Progenitor cell of endocrine pancreas (in vitro differentiated cells): ENCODE data around the gene NR6A1. TPM values are rescaled to one million over a fixed set of nuclear protein-coding genes. Genes with fewer than 3 reads are reported as not detected.

Source experiments
- DNase-seq: peaks from one replicate; pipeline ENCODE4 v3.0.0; 2021; ENCODE audit warnings: low spot score; ENCODE audit not compliant: unreplicated experiment
- H3K27ac Mint-ChIP-seq: 2 replicates; pipeline ENCODE4 v1.8.0; 2021; ENCODE audit warnings: mild to moderate bottlenecking, moderate library complexity, mixed read lengths
- H3K27me3 Mint-ChIP-seq: 2 replicates; pipeline ENCODE4 v1.8.0; 2021; ENCODE audit warnings: mixed read lengths
- H3K36me3 Mint-ChIP-seq: 2 replicates; pipeline ENCODE4 v1.8.0; 2022; ENCODE audit warnings: mixed read lengths; ENCODE audit not compliant: insufficient read depth
- H3K4me1 Mint-ChIP-seq: 2 replicates; pipeline ENCODE4 v1.8.0; 2021; ENCODE audit warnings: low read depth, mixed read lengths
- H3K4me3 Mint-ChIP-seq: 2 replicates; pipeline ENCODE4 v1.8.0; 2021; ENCODE audit warnings: low read depth, mild to moderate bottlenecking, moderate library complexity, mixed read lengths
- H3K9me3 Mint-ChIP-seq: 2 replicates; pipeline ENCODE4 v1.8.0; 2021; ENCODE audit warnings: low read depth, mixed read lengths
- total RNA-seq: library from RNA; stranded (reverse); gene quantifications from 2 replicates; pipeline ENCODE4 v1.2.1, GENCODE V29; 2021
- TF ChIP-seq, protein P1 (sequence below): fragments of 200-600 bp; sonication (generic); IDR thresholded peaks from one replicate; pipeline ENCODE4 v1.5.0; 2021; ENCODE audit warnings: antibody characterized with exemption, mild to moderate bottlenecking; ENCODE audit not compliant: unreplicated experiment

Gene NR6A1
- total RNA-seq, 1 donor from 2014 or later, result 86.4 TPM

DNA sequence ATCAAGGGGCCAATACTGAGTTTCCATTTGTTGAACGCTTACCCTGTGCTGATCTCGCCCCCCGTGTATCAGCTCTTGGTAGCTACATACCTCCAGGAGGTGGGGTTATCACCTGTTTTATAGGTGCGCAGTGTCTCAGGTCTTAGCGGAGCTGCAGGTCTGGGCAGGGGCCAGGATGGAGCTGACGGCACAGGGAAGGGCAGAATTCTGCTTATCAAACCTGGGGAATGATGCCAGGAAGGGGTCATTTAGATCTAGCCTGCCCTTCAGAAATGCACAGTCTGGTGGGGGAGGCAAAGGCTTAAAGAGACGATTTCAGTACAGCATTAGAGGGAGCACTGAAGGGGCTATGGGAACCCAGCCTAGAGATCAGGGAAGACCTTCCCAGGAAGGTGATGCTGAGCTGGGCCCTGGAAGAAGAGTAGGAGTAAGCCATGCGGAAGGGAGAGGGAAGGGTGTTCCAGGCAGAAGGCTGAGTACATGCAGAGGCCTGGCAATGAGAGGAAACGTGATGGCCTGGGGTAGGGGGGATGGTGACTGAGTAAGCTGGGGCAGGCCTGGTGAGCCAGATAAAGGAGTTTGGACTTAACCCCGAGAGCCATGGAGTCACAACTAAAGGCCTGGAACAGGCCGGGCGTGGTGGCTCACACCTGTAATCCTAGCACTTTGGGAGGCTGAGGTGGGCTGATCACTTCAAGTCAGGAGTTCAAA is 37.3 kb upstream of the NR6A1 start:
- Mint-ChIP-seq H3K4me1 (peaks cover 13% of the 10 kb centered on the region), H3K9me3 (no peaks in the 10 kb centered on the region), H3K4me3 (no peak overlapping the region), H3K36me3 (peaks cover 1% of the 10 kb centered on the region), H3K27me3 (no peaks in the 10 kb centered on the region), H3K27ac (peak overlapping the region; percentile 91)
- TF ChIP-seq, protein P1, sequence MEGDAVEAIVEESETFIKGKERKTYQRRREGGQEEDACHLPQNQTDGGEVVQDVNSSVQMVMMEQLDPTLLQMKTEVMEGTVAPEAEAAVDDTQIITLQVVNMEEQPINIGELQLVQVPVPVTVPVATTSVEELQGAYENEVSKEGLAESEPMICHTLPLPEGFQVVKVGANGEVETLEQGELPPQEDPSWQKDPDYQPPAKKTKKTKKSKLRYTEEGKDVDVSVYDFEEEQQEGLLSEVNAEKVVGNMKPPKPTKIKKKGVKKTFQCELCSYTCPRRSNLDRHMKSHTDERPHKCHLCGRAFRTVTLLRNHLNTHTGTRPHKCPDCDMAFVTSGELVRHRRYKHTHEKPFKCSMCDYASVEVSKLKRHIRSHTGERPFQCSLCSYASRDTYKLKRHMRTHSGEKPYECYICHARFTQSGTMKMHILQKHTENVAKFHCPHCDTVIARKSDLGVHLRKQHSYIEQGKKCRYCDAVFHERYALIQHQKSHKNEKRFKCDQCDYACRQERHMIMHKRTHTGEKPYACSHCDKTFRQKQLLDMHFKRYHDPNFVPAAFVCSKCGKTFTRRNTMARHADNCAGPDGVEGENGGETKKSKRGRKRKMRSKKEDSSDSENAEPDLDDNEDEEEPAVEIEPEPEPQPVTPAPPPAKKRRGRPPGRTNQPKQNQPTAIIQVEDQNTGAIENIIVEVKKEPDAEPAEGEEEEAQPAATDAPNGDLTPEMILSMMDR, result no peak
- no peak for DNase-seq

DNA sequence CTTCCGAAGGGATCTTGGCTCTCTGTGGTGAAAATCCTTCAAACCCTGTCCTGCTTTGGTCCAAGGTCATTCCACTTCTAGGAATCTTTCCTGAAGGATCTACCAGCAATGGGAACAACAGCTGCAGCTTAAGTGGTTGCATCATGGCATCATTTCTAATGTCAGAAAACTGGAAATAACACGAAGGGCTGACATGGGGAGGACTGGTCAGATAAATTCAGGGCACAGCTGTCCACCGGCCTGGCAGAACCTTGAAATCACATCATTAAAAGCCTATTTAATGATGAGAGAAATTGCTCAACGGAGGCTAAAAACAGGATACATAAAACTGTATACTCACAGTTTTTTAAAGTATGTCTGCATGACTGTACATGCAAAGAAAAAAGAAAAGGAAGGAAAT is 34.1 kb upstream of the NR6A1 start:
- TF ChIP-seq, protein P1, result no peak
- Mint-ChIP-seq H3K4me1 (peaks cover 4% of the 10 kb centered on the region), H3K9me3 (no peaks in the 10 kb centered on the region), H3K27ac (no peak overlapping the region), H3K36me3 (peaks cover 1% of the 10 kb centered on the region), H3K27me3 (no peaks in the 10 kb centered on the region), H3K4me3 (no peak overlapping the region)
- no peak for DNase-seq

DNA sequence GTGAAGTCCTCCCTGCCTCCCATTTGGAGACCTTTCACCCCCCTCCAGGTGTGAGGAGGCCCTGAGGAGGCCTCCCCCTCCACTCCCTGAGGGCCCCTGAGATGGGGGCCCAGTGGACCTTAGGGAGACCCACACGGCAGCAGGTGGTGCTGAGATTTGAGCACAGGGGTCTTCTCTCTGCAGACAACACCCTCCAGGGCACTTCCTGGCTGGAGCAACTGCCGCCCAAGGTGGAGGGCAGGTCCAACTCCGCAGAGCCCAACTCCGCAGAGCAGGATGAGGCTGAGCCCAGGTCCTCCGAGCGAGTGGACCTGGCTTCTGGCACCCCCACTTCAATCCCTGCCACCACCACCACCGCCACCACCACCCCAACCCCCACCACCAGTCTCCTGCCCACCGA is 32.8 kb upstream of the NR6A1 start:
- TF ChIP-seq, protein P1, result no peak
- no peaks in the 10 kb centered on the region for H3K27me3 Mint-ChIP-seq
- DNase-seq, result no peak
- no peaks in the 10 kb centered on the region for H3K9me3 Mint-ChIP-seq
- no peak overlapping the region for H3K4me3 Mint-ChIP-seq
- H3K27ac Mint-ChIP-seq, result no peak overlapping the region
- H3K4me1 Mint-ChIP-seq, result peaks cover 4% of the 10 kb centered on the region
- H3K36me3 Mint-ChIP-seq, result peaks cover 1% of the 10 kb centered on the region

DNA sequence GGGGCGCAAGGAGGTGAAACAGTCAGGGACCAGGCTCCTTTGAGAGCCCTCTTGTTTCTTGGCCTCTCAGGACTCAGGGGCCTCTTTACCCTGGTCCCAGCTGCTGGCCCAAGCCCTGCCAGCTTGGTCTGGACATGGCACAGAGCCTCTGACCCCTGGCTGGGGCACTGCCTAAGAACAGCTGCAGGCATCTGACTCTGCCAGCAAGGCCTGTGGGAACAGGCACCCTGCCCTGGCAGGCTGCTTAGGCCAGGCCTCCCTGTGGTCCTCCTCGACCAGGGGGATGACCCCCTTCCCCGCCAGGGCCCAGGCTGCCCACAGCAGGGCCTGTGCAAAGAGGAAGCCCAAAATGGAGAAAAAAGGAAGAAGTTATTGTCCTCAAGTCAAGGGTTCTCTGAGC is 31.3 kb upstream of the NR6A1 start:
- DNase-seq, result no peak
- TF ChIP-seq, protein P1, result no peak
- Mint-ChIP-seq H3K9me3 (no peaks in the 10 kb centered on the region), H3K4me3 (no peak overlapping the region), H3K27ac (no peak overlapping the region), H3K27me3 (no peaks in the 10 kb centered on the region), H3K36me3 (no peaks in the 10 kb centered on the region), H3K4me1 (no peaks in the 10 kb centered on the region)

DNA sequence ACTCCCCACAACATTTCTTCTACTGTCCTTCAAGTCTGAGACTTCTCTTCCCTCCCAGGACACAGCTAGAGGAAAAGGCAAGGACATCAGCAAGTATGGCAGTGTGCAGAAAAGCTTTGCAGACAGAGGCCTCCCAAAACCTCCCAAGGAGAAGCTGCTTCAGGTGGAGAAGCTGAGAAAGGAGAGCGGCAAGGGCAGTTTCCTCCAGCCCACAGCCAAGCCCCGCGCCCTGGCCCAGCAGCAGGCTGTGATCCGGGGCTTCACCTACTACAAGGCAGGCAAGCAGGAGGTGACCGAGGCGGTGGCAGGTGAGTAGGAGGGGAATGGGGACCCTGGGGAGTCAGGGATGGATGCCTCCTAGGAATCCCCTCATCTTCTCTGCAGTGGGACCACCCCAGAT is 30.2 kb upstream of the NR6A1 start:
- Mint-ChIP-seq H3K27me3 (no peaks in the 10 kb centered on the region), H3K4me3 (no peak overlapping the region), H3K4me1 (no peaks in the 10 kb centered on the region), H3K9me3 (no peaks in the 10 kb centered on the region), H3K27ac (no peak overlapping the region), H3K36me3 (no peaks in the 10 kb centered on the region)
- TF ChIP-seq, protein P1, result no peak
- DNase-seq, result no peak
